Tracheal epithelial cell (primary cell): ENCODE measurements around the gene CTPS2. TPM values are rescaled to one million over a fixed set of nuclear protein-coding genes. Genes with fewer than 3 reads are reported as not detected.

Source experiments
- total RNA-seq: library from RNA; depleted of rRNA; stranded (reverse); fragments of >200 nt; gene quantifications from 2 replicates; pipeline ENCODE4 v1.2.1, GENCODE V29; 2014

CTPS2 gene, protein sequence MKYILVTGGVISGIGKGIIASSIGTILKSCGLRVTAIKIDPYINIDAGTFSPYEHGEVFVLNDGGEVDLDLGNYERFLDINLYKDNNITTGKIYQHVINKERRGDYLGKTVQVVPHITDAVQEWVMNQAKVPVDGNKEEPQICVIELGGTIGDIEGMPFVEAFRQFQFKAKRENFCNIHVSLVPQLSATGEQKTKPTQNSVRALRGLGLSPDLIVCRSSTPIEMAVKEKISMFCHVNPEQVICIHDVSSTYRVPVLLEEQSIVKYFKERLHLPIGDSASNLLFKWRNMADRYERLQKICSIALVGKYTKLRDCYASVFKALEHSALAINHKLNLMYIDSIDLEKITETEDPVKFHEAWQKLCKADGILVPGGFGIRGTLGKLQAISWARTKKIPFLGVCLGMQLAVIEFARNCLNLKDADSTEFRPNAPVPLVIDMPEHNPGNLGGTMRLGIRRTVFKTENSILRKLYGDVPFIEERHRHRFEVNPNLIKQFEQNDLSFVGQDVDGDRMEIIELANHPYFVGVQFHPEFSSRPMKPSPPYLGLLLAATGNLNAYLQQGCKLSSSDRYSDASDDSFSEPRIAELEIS
- total RNA-seq, result 8.3 and 10.4 TPM in 2 replicates

DNA sequence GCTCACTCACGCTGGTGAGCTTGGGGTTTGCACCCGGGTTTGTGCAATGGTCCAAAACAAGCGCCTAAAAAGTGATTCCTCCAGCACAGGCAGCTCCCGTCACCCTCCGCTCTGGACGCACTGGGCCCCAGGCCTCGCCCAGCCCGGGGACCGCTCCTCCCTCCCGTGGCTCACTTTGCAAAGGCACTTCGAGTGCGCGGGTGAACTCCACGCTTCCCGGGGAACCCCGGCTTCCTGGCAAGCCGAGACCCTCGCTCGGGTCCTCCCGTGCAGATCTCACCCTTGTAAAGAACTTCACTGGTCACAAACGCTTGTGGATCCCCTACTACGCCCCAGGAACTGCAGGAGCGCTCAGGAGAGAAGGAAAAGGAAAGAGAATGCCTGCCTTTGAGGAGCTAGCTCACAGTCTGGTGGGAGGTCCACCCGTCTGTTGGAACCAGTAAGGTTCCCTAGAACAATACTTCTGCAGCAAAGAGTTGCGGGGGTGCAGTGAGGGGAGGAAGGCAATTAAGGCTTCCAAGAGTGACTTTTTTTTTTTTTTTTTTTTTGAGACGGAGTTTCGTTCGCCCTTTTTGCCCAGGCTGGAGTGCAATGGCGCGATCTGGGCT is at the start of gene CTPS2:
CTPS2 (minus strand) TSS at position 122 of the 608 bp plus-strand sequence. CDS start 9,767 bp downstream, outside the sequence.

DNA sequence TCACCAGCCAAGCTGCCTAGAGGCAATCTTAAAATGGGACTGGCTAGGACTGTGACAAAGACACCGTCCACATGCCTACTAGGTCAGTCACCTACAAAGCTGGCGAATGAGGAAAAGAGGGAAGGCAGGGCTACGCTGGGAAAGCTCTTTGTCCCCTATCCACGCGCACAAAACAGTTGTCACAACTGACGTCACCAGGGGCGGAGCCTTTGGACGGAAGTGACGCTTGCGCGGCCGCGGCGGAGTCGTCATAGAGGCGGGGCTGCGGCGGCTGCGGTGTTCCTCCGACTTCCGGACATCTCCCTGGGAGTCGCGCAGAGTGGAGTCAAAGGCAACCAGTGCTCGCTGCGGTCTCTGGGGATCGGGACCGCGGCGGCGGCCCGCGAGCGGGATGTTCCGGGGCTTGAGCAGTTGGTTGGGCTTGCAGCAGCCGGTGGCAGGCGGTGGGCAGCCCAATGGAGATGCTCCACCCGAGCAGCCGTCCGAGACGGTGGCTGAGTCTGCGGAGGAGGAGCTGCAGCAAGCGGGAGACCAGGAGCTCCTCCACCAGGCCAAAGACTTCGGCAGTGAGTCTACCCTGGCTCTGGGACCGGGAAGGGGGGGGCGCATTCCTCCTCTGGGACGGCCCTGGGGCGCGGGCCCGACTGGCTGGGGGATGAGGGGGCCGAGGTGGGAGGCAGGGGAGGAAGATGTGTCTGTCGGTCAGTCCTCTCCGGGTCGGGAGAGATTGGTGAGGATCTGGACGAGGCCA is 7.0 kb upstream of the CTPS2 start, which contains the start of gene SYAP1:
SYAP1 (plus strand) TSS at position 279 of the 751 bp plus-strand sequence; CDS start at position 392, 113 bp downstream.

DNA sequence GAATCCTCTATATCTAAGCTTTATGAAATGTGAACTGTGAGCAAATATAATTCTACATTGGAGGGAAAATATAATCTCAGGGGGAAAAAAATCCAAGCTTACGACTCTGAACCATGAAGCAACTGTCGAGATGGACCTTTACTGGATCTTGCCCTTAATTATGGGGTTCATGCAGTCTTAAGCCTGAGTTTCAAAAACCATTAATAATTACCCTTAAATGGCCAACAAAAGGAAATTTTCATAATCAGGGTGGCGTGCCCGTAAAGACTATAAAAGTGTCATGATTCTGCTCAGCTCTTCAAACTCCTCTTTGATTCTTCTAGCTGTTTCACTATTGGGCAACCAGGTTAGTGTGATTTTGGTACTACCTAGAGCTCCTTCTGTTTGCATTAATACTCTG is 62.6 kb downstream of the CTPS2 start, which contains the start of gene S100G:
S100G (plus strand) TSS at position 301 of the 400 bp plus-strand sequence. CDS start 849 bp downstream, outside the sequence.

Other genes with a start within 250 kb of the CTPS2 start
- not detected in 2 replicates for gene S100G, start 62.5 kb downstream of the CTPS2 start, total RNA-seq
- 24.9 and 26.5 TPM in 2 replicates for gene SYAP1, start 6.9 kb upstream of the CTPS2 start, total RNA-seq
- gene TXLNG, start 73.8 kb upstream of the CTPS2 start, total RNA-seq, result 7.0 and 11.5 TPM in 2 replicates
- 78.6 and 79.3 TPM in 2 replicates for gene RBBP7, start 157.7 kb upstream of the CTPS2 start, total RNA-seq
- 1.3 and 3.1 TPM in 2 replicates for gene REPS2, start 234.0 kb upstream of the CTPS2 start, total RNA-seq